H1 (cell line): ENCODE data around the gene PRR20A. TPM values are rescaled to one million over a fixed set of nuclear protein-coding genes. Genes with fewer than 3 reads are reported as not detected.

ENCODE experiments used
- CTCF ChIA-PET: fragments of 300-600 bp; sonication (Branson Sonifier 250); formaldehyde crosslinking; loops from one replicate; lab custom pipeline; 2021; ENCODE audit not compliant: partially characterized antibody; lab: Charles Lee
- POLR2A ChIA-PET: fragments of 300-600 bp; sonication (Branson Sonifier 250); formaldehyde crosslinking; loops from one replicate; lab custom pipeline; 2021; ENCODE audit warnings: inconsistent platforms; ENCODE audit not compliant: partially characterized antibody; lab: Charles Lee
- DNase-seq, 2 experiments: peaks; one replicate each; pipeline versions ENCODE4 v3.0.0 to v3.0.0-alpha.2; 2010 to 2022; ENCODE audit warnings: low spot score in 2 of 2, low read depth in 1 of 2, mixed read lengths in 1 of 2
- FAIRE-seq: peaks from 2 replicates; lab custom pipeline; 2011; peaks lifted over from hg19 to GRCh38; lab: Jason Lieb, UNC
- H2AFZ ChIP-seq: 2 replicates; pipeline ENCODE4 v1.8.1; 2012; ENCODE audit warnings: low read length, inconsistent platforms
- H2AK5ac ChIP-seq: 2 replicates; pipeline ENCODE4 v1.6.1; 2013; ENCODE audit warnings: low read depth, low read length
- H2BK120ac ChIP-seq: replicated peaks from 2 replicates; pipeline ENCODE3; 2013; ENCODE audit warnings: low read depth, low read length, inconsistent platforms
- H2BK12ac ChIP-seq: 2 replicates; pipeline ENCODE4 v1.6.1; 2013; ENCODE audit warnings: low read depth, low read length
- H2BK15ac ChIP-seq: 2 replicates; pipeline ENCODE4 v1.6.1; 2013; ENCODE audit warnings: low read length
- H2BK20ac ChIP-seq: 2 replicates; pipeline ENCODE4 v1.6.1; 2013; ENCODE audit warnings: low read length
- H2BK5ac ChIP-seq: 2 replicates; pipeline ENCODE4 v1.6.1; 2013; ENCODE audit warnings: low read depth, low read length
- H3K14ac ChIP-seq: 2 replicates; pipeline ENCODE4 v1.6.1; 2013; ENCODE audit warnings: inconsistent platforms; ENCODE audit not compliant: insufficient read length
- H3K18ac ChIP-seq: 2 replicates; pipeline ENCODE4 v1.6.1; 2013; ENCODE audit warnings: low read length; ENCODE audit errors: extremely low read depth
- H3K23ac ChIP-seq: 2 replicates; pipeline ENCODE4 v1.6.1; 2013; ENCODE audit warnings: inconsistent platforms; ENCODE audit not compliant: insufficient read length
- H3K23me2 ChIP-seq: 2 replicates; pipeline ENCODE4 v1.6.1; 2013; ENCODE audit warnings: low read depth, low read length
- H3K27ac ChIP-seq: 2 replicates; pipeline ENCODE4 v1.6.1; 2011; ENCODE audit warnings: low read depth, low read length, inconsistent platforms
- H3K27me3 ChIP-seq, 4 experiments: replicated peaks in 1 of 4; 1 replicate in 1 of 4; 2 replicates in 3 of 4; pipeline versions ENCODE4 v1.6.1 to v1.8.1; 2011 to 2013; ENCODE audit warnings: low read length in 3 of 4, mild to moderate bottlenecking in 3 of 4, inconsistent platforms in 2 of 4, mixed read lengths in 2 of 4, moderate library complexity in 1 of 4; ENCODE audit not compliant: control insufficient read depth in 3 of 4, insufficient read depth in 3 of 4; ENCODE audit errors: extremely low read depth in 1 of 4
- H3K36me3 ChIP-seq, 4 experiments: 2 replicates each; pipeline versions ENCODE4 v1.6.1 to v1.8.1; 2011 to 2013; ENCODE audit warnings: mild to moderate bottlenecking in 4 of 4, low read length in 3 of 4, moderate library complexity in 2 of 4, control low read depth in 1 of 4, inconsistent platforms in 1 of 4; ENCODE audit not compliant: insufficient read depth in 4 of 4, control insufficient read depth in 2 of 4
- H3K4ac ChIP-seq: replicated peaks from 2 replicates; pipeline ENCODE3; 2013; ENCODE audit warnings: low read length, low read depth, mixed read lengths, inconsistent platforms; ENCODE audit not compliant: insufficient read length
- H3K4me1 ChIP-seq, 4 experiments: replicated peaks in 1 of 4; 1 replicate in 1 of 4; 2 replicates in 3 of 4; pipeline versions ENCODE4 v1.6.1 to v1.8.1; 2011 to 2013; ENCODE audit warnings: low read length in 3 of 4, inconsistent platforms in 2 of 4, mixed read lengths in 1 of 4; ENCODE audit not compliant: insufficient read depth in 4 of 4, control insufficient read depth in 3 of 4
- H3K4me2 ChIP-seq, 2 experiments: 2 replicates each; pipeline versions ENCODE4 v1.6.1 to v1.8.1; 2011 to 2013; ENCODE audit warnings: low read depth in 2 of 2, low read length in 2 of 2, control low read depth in 1 of 2, inconsistent platforms in 1 of 2, mild to moderate bottlenecking in 1 of 2; ENCODE audit not compliant: insufficient read depth in 1 of 2
- H3K4me3 ChIP-seq, 4 experiments: fragments of 200-600, 300-600 bp in 1 of 4; sonication (generic), shearing (Covaris generic), sonication (Bioruptor Twin) in 1 of 4; 2 replicates each; pipeline versions ENCODE4 v1.5.1 to v1.8.1; 2011 to 2016; ENCODE audit warnings: low read length in 4 of 4, low read depth in 3 of 4, control low read depth in 2 of 4, inconsistent platforms in 2 of 4, mild to moderate bottlenecking in 2 of 4, mixed read lengths in 1 of 4, moderate library complexity in 1 of 4; ENCODE audit not compliant: insufficient read depth in 2 of 4; ENCODE audit errors: extremely low read depth in 1 of 4
- H3K56ac ChIP-seq: replicated peaks from 2 replicates; pipeline ENCODE3; 2013; ENCODE audit warnings: low read depth, mild to moderate bottlenecking, mixed read lengths, low read length, inconsistent platforms; ENCODE audit not compliant: insufficient read length
- H3K79me1 ChIP-seq: 2 replicates; pipeline ENCODE4 v1.6.1; 2013; ENCODE audit warnings: low read depth, low read length, control low read depth
- H3K79me2 ChIP-seq, 2 experiments: 2 replicates each; pipeline versions ENCODE4 v1.6.1 to v1.8.1; 2012 to 2013; ENCODE audit warnings: low read length in 2 of 2, mild to moderate bottlenecking in 2 of 2, inconsistent platforms in 1 of 2; ENCODE audit not compliant: insufficient read depth in 2 of 2, control insufficient read depth in 1 of 2
- H3K9ac ChIP-seq, 4 experiments: replicated peaks in 1 of 4; 1 replicate in 1 of 4; 2 replicates in 3 of 4; pipeline versions ENCODE4 v1.6.1 to v1.8.1; 2011 to 2013; ENCODE audit warnings: low read depth in 3 of 4, low read length in 3 of 4, control low read depth in 2 of 4, mild to moderate bottlenecking in 2 of 4, moderate library complexity in 2 of 4, inconsistent platforms in 1 of 4; ENCODE audit errors: extremely low read depth in 1 of 4
- H3K9me3 ChIP-seq, 2 experiments: 2 replicates each; pipeline versions ENCODE4 v1.6.1 to v1.8.1; 2012 to 2013; ENCODE audit warnings: mild to moderate bottlenecking in 2 of 2, moderate library complexity in 2 of 2, control low read depth in 1 of 2, inconsistent platforms in 1 of 2, low read depth in 1 of 2, low read length in 1 of 2, mixed read lengths in 1 of 2; ENCODE audit not compliant: insufficient read depth in 2 of 2
- H4K20me1 ChIP-seq, 2 experiments: replicated peaks in 1 of 2; 2 replicates each; pipeline versions ENCODE3 to v1.8.1; 2011 to 2013; ENCODE audit warnings: inconsistent platforms in 2 of 2, low read length in 2 of 2, mild to moderate bottlenecking in 1 of 2; ENCODE audit not compliant: insufficient read depth in 2 of 2, control insufficient read depth in 1 of 2
- H4K5ac ChIP-seq: 2 replicates; pipeline ENCODE4 v1.6.1; 2013; ENCODE audit warnings: low read length, low read depth, mixed read lengths, inconsistent platforms; ENCODE audit not compliant: insufficient read length
- H4K8ac ChIP-seq: 2 replicates; pipeline ENCODE4 v1.8.0; 2013; ENCODE audit warnings: mild to moderate bottlenecking, moderate library complexity, low read length, inconsistent platforms; ENCODE audit not compliant: insufficient read depth; ENCODE audit errors: extremely low read depth
- H4K91ac ChIP-seq: replicated peaks from 2 replicates; pipeline ENCODE3; 2013; ENCODE audit warnings: low read length, mixed read lengths, inconsistent platforms; ENCODE audit not compliant: insufficient read length
- SP4 ChIP-seq: IDR thresholded peaks from 2 replicates; pipeline ENCODE4 v1.6.1; 2012; ENCODE audit warnings: low read length, inconsistent platforms
- YY1 ChIP-seq: IDR thresholded peaks from 2 replicates; pipeline ENCODE4 v1.6.1; 2011; ENCODE audit warnings: low read depth, mild to moderate bottlenecking, low read length
- WGBS, 2 experiments: shearing (Covaris generic) in 1 of 2; methylation state at CpG; one replicate each; pipeline versions ENCODE4 v1.1.6 to v1.1.7; 2013 to 2015; ENCODE audit warnings: low lambda C conversion rate in 2 of 2, mixed read lengths in 2 of 2, inconsistent platforms in 1 of 2, low coverage in 1 of 2, missing lambda C conversion rate in 1 of 2; ENCODE audit not compliant: insufficient replicate concordance in 2 of 2, insufficient coverage in 1 of 2, insufficient read length in 1 of 2; ENCODE audit errors: extremely low coverage in 1 of 2, missing lambda C conversion rate in 1 of 2; 5-methylcytosine and 5-hydroxymethylcytosine counted together
- polyA plus RNA-seq, 7 experiments: library from polyadenylated mRNA; depleted of rRNA in 3 of 7; stranded (reverse) in 5 of 7; unstranded in 2 of 7; fragments of >200 nt in 5 of 7; fragments of 200-250 nt in 2 of 7; gene quantifications; 1 replicate in 5 of 7; 2 replicates in 1 of 7; 4 replicates in 1 of 7; pipeline versions ENCODE4 v1.2.1 to v1.2.3, GENCODE V29; 2011 to 2013; ENCODE audit warnings: missing spikeins in 2 of 7, mixed read lengths in 2 of 7
- total RNA-seq: library from RNA; stranded (reverse); fragmentation: NEBNext Ultra II Directional; extraction: Animal tissue kit (Norgen Biotek cat#: 25700); gene quantifications from 2 replicates; pipeline ENCODE4 v1.2.1, GENCODE V29; 2021

The PRR20A gene
- total and polyA plus RNA-seq, 2 of the 8 experiments (the other 6 are each of a cell fraction or from before 2014, with no cell fraction given) = not detected

DNA sequence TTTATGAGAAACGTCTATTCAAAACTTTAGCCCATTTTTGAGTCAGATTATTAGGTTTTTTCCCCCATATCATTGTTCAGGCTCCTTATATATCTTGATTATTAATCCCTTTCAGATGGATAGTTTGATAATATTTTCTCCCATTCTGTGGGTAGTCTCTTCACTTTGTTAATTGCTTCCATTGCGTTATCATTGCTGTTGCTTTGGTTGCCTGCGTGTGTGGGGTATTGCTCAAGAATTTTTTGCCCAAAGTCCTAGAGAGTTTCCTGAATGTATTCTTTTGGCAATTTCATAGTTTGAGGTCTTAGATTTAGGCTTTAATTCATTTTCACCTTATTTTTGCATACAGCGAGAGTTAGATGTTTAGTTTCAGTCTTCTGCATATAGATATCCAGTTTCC lies 25.8 kb upstream of the PRR20A start:
- Histone ChIP-seq H3K36me3 (no peaks in the 10 kb centered on the region), H2BK15ac (no peak overlapping the region), H3K27ac (no peak overlapping the region), H3K56ac (no peak overlapping the region), H3K4me2 (no peak overlapping the region), H3K23me2 (no peaks in the 10 kb centered on the region), H3K79me1 (no peaks in the 10 kb centered on the region), H3K4me1 (no peaks in the 10 kb centered on the region), H3K79me2 (no peaks in the 10 kb centered on the region), H2AK5ac (no peak overlapping the region), H3K9me3 (no peaks in the 10 kb centered on the region), H3K9ac (no peak overlapping the region), H2BK20ac (no peak overlapping the region), H3K4me3 (no peak overlapping the region), H2BK12ac (no peak overlapping the region), H2BK120ac (no peak overlapping the region), H4K20me1 (no peaks in the 10 kb centered on the region), H3K27me3 (no peaks in the 10 kb centered on the region), H4K5ac (no peak overlapping the region), H4K91ac (no peak overlapping the region), H3K23ac (no peak overlapping the region), H2BK5ac (no peak overlapping the region), H3K14ac (no peak overlapping the region), H4K8ac (no peak overlapping the region), H3K4ac (no peak overlapping the region), H2AFZ (no peak overlapping the region), H3K18ac (no peak overlapping the region)
- CTCF ChIA-PET = no interaction called here
- POLR2A ChIA-PET = no interaction called here
- TF ChIP-seq SP4 (no peak), YY1 (no peak)
- 90% methylated on average over 4 of the region's 4 CpGs; no CpG with 5 or more reads in 1 of the 2 experiments for WGBS, 2 experiments
- DNase-seq (no peak), FAIRE-seq (no peak)
